Gastrocnemius medialis (tissue), 4 donors: ENCODE measurements around the gene NECAB3.

Experiments
- CTCF ChIP-seq, 5 experiments: fragments of 450-650 bp in 3 of 5; fragments of 200-600 bp in 2 of 5; sonication (generic) in 2 of 5; IDR thresholded peaks in 4 of 5; conservative IDR thresholded peaks in 1 of 5; 1 replicate in 4 of 5; 2 replicates in 1 of 5; pipeline ENCODE4 v1.5.1; 2016 to 2019; ENCODE audit warnings: antibody characterized with exemption in 5 of 5, mild to moderate bottlenecking in 3 of 5, moderate library complexity in 3 of 5
- POLR2A ChIP-seq, 2 donors: fragments of 450-650 bp; IDR thresholded peaks; one replicate each; pipeline ENCODE4 v1.6.1; 2017; ENCODE audit warnings: antibody characterized with exemption in 2 of 2, mild to moderate bottlenecking in 2 of 2, moderate library complexity in 2 of 2

GRCh38 chr20:33672426-33673113, 1.7 kb downstream of the NECAB3 start:
- TF ChIP-seq POLR2A (IDR thresholded peaks at IDR 0.05), result no peak
- no peak for TF ChIP-seq CTCF (IDR thresholded peaks at IDR 0.05 in 4 of 5, conservative IDR thresholded peaks at IDR 0.05 in 1 of 5)
